Naive thymus-derived CD8-positive, alpha-beta T cell (primary cell): ENCODE data around the gene USF3. TPM values are rescaled to one million over a fixed set of nuclear protein-coding genes. Genes with fewer than 3 reads are reported as not detected.

Experiments used
- ATAC-seq, 2 donors: fragments of 150-1000 bp; cut with Tn5 transposase in 1 of 2; sonication (Bioruptor Pico), chemical (Tn5 transposase) in 1 of 2; 1 replicate in 1 of 2; 2 replicates in 1 of 2; pipeline ENCODE4 v1.10.0; 2021; ENCODE audit warnings: mild to moderate bottlenecking in 2 of 2, moderate library complexity in 2 of 2
- POLR2A ChIA-PET: fragments of 350-600 bp; sonication (Branson Sonifier 250); formaldehyde crosslinking; loops from one replicate; lab custom pipeline; 2021; ENCODE audit warnings: antibody characterized with exemption; lab: Charles Lee
- DNase-seq, 10 donors: peaks; one replicate each; pipeline versions ENCODE4 v3.0.0 to v3.0.0-alpha.2; 2020 to 2022
- H3K27ac Mint-ChIP-seq, 10 donors: one replicate each; pipeline ENCODE4 v1.8.0; 2020 to 2022; ENCODE audit warnings: mild to moderate bottlenecking in 10 of 10, mixed read lengths in 10 of 10, moderate library complexity in 4 of 10, inconsistent platforms in 1 of 10
- H3K27me3 Mint-ChIP-seq, 5 donors: one replicate each; pipeline ENCODE4 v1.8.0; 2021 to 2022; ENCODE audit warnings: mixed read lengths in 5 of 5
- H3K36me3 Mint-ChIP-seq, 3 donors: one replicate each; pipeline ENCODE4 v1.8.0; 2020 to 2022; ENCODE audit warnings: mixed read lengths in 3 of 3, mild to moderate bottlenecking in 2 of 3, inconsistent platforms in 1 of 3
- H3K4me1 Mint-ChIP-seq, 4 donors: one replicate each; pipeline ENCODE4 v1.8.0; 2021 to 2022; ENCODE audit warnings: mixed read lengths in 4 of 4
- H3K4me3 Mint-ChIP-seq, 10 donors: one replicate each; pipeline ENCODE4 v1.8.0; 2020 to 2022; ENCODE audit warnings: mild to moderate bottlenecking in 10 of 10, mixed read lengths in 10 of 10, moderate library complexity in 6 of 10, inconsistent platforms in 1 of 10
- H3K9me3 Mint-ChIP-seq, 9 donors: one replicate each; pipeline ENCODE4 v1.8.0; 2020 to 2022; ENCODE audit warnings: mixed read lengths in 9 of 9, mild to moderate bottlenecking in 3 of 9, inconsistent platforms in 1 of 9, moderate library complexity in 1 of 9
- polyA plus RNA-seq, 3 donors: library from polyadenylated mRNA; unstranded; fragments of 300-500 nt; fragmentation: Illumina TruSeq; gene quantifications; one replicate each; pipeline ENCODE4 v1.2.3, GENCODE V29; 2021
- total RNA-seq, 8 experiments: library from RNA in 2 of 8; stranded (reverse) in 2 of 8; gene quantifications; one replicate each; pipeline ENCODE4 v1.2.3 and lab custom pipeline; 2021 to 2026

Gene USF3, protein sequence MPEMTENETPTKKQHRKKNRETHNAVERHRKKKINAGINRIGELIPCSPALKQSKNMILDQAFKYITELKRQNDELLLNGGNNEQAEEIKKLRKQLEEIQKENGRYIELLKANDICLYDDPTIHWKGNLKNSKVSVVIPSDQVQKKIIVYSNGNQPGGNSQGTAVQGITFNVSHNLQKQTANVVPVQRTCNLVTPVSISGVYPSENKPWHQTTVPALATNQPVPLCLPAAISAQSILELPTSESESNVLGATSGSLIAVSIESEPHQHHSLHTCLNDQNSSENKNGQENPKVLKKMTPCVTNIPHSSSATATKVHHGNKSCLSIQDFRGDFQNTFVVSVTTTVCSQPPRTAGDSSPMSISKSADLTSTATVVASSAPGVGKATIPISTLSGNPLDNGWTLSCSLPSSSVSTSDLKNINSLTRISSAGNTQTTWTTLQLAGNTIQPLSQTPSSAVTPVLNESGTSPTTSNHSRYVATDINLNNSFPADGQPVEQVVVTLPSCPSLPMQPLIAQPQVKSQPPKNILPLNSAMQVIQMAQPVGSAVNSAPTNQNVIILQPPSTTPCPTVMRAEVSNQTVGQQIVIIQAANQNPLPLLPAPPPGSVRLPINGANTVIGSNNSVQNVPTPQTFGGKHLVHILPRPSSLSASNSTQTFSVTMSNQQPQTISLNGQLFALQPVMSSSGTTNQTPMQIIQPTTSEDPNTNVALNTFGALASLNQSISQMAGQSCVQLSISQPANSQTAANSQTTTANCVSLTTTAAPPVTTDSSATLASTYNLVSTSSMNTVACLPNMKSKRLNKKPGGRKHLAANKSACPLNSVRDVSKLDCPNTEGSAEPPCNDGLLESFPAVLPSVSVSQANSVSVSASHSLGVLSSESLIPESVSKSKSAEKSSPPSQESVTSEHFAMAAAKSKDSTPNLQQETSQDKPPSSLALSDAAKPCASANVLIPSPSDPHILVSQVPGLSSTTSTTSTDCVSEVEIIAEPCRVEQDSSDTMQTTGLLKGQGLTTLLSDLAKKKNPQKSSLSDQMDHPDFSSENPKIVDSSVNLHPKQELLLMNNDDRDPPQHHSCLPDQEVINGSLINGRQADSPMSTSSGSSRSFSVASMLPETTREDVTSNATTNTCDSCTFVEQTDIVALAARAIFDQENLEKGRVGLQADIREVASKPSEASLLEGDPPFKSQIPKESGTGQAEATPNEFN (N-terminal part only)
- 10 to 100 TPM; 23.6 to 25.2 TPM for total RNA-seq
- 1 to 10 TPM; 2.4 to 4.3 (median 4.1) TPM for polyA plus RNA-seq
- total RNA-seq (lab: John Stamatoyannopoulos, UW): 40.6 to 85.6 (median 69.1) reads per million in 6 experiments

DNA sequence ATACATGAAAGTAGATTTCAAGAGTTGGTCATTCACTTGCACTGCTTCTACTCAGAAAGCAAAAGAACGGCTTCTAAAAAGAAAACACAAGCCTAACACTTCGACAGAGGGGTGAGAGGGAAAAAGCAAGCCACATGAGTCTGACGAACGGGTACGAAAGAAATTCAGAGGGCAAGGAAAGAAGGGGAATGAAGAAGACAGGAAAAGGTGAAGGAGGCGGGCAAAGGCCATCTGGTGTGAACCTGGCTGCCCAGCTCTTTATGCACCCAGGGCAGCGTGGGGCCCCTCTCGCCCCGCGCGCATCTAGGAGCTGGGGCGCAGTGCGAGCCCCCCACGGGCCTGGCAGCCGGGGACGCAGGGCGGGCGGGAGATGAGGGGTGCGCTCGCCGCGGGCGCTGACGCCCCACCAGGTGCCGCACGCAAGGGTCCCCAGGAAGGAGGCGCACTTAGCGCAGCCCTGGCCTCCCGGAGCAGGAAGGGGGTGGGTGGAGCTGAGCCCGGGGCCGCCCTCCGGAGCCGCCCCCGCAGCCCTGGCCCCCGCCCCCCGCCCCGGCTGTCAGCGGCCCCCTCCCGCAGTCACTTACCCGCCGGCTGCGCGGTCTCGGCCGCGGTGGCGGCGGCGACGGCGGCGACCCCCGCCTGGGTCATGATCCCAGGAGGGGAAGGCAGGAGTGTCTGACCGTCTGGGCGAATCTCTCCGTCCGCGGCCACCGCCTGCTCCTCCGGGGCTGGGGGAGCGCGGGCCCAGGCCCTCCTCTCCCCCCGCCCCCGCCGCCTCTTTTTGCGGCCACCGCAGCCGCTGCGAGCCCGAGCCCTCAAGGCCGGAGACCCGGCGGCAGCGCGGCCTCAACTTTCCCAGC, at the start of gene USF3:
TSS of gene USF3 (minus strand) at position 857 of the 860 bp plus-strand sequence. CDS start 21,764 bp downstream, outside the sequence.
- no peaks in the 10 kb centered on the region for H3K27me3 Mint-ChIP-seq
- POLR2A ChIA-PET: interaction anchor here (0.6 to 7.8 kb wide), 14 partner anchors 19 to 1451 kb away, joined by 3 to 82 read pairs (median 4); partner anchors contain the start of genes ATP6V1A, NAA50, SPICE1 and ZBTB20
- H3K4me1 Mint-ChIP-seq: peaks cover 16 to 34% (median 29%) of the 10 kb centered on the region in 4 donors
- DNase-seq (peak; percentile 80 to 93 (median 87)), ATAC-seq (peak; percentile 74 to 78)
- H3K27ac Mint-ChIP-seq: peak within 1 kb of the TSS; percentile 92 to 100 (median 99)
- peak within 1 kb of the TSS in 9 of 10 donors; percentile 98 to 100 (median 100) for H3K4me3 Mint-ChIP-seq
- H3K36me3 Mint-ChIP-seq: peaks cover 0 to 5% (median 3%) of the 10 kb centered on the region in 3 donors
- no peaks in the 10 kb centered on the region for H3K9me3 Mint-ChIP-seq

- no peaks in the 10 kb centered on the region for H3K27me3 Mint-ChIP-seq
- no peaks in the 10 kb centered on the region for H3K9me3 Mint-ChIP-seq
- peaks cover 0 to 9% (median 0%) of the 10 kb centered on the region in 3 donors for H3K36me3 Mint-ChIP-seq
- peaks cover 34 to 78% (median 68%) of the 10 kb centered on the region in 4 donors for H3K4me1 Mint-ChIP-seq
- peak within 1 kb of the TSS; percentile 99 to 100 (median 100) for H3K27ac Mint-ChIP-seq
- peak; percentile 73 to 74 for ATAC-seq
- POLR2A ChIA-PET: interaction anchor here (0.7 to 3.7 kb wide), 18 partner anchors 9 to 1400 kb away, joined by 3 to 82 read pairs (median 4); partner anchors contain the start of genes GRAMD1C, SPICE1 and USF3
- peak within 1 kb of the TSS; percentile 93 to 100 (median 98) for H3K4me3 Mint-ChIP-seq
- peak; percentile 89 to 98 (median 92) for DNase-seq
Measured at GRCh38 chr3:113745756-113746547, 49.5 kb upstream of the USF3 start, which contains the start of gene NAA50. Gene NAA50 (minus strand): TSS chr3:113746249. CDS start chr3:113745949, 300 bp downstream.

- peak overlapping the region; percentile 93 to 100 (median 98) for H3K4me3 Mint-ChIP-seq
- peak; percentile 41 to 88 (median 76) for DNase-seq
- POLR2A ChIA-PET: interaction anchor here (0.9 to 3.7 kb wide), 11 partner anchors 9 to 473 kb away, joined by 3 to 82 read pairs (median 4); partner anchors contain the start of genes GRAMD1C, SPICE1 and USF3
- H3K4me1 Mint-ChIP-seq: peaks cover 36 to 80% (median 72%) of the 10 kb centered on the region in 4 donors
- no peaks in the 10 kb centered on the region for H3K27me3 Mint-ChIP-seq
- H3K9me3 Mint-ChIP-seq: no peaks in the 10 kb centered on the region
- peak overlapping the region; percentile 95 to 100 (median 100) for H3K27ac Mint-ChIP-seq
- peaks cover 0 to 9% (median 0%) of the 10 kb centered on the region in 3 donors for H3K36me3 Mint-ChIP-seq
- ATAC-seq: peak; percentile 72 to 73
Measured at GRCh38 chr3:113744941-113745755, 48.7 kb upstream of the USF3 start.

DNA sequence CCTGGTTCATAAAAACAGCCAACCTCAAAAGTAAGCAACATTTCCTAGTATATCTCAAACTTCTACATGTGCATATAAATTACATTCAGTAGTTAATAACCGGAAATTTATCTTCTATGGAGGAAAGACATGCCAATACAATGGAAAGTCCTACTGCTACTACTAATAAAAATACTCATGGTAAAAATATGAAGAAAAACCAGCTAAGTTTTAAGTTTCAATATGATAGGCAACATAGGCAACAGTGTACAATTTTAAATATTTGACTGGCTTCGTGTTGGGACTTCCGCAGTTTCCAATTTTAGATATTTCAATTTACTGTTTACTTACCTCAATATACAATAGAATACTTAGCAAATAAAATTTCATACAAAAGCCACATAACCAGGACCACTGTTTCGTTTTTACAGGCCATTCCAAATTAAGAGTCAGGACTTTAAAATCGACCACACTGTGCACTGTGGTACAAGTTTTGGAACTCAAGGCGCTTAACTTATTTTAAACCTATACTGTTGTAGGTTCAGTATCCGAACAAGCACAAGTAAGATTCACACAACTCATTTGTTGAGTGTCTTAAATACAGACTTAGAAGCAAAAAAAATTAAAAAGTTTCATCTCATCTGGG, 46.7 kb upstream of the USF3 start:
- Mint-ChIP-seq H3K27me3 (no peaks in the 10 kb centered on the region), H3K9me3 (no peaks in the 10 kb centered on the region), H3K4me3 (peak overlapping the region in 9 of 10 donors; percentile 22 to 100 (median 93)), H3K27ac (peak overlapping the region in 7 of 10 donors; percentile 1 to 100 (median 78)), H3K36me3 (peaks cover 0 to 15% (median 0%) of the 10 kb centered on the region in 3 donors), H3K4me1 (peaks cover 29 to 71% (median 61%) of the 10 kb centered on the region in 4 donors)
- ATAC-seq: no peak
- POLR2A ChIA-PET: no interaction called here
- no peak for DNase-seq

DNA sequence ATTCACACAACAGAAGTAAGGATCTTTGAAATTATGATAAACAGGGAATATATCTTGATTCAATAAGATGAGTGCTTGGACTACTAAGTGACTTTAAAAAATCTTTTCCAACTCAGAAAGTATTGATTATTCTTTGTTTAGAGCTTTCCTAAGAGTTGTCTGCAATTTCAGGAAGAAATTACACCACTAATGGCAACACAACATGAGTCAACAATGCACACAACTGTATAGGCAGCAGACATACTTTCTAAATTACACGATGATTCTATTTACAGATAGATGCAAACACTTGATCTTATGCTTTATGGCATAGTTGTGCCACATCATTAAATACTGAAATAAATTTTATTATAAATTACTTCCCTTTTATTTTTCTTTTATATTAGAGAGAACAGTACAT, 45.2 kb upstream of the USF3 start:
- Mint-ChIP-seq H3K36me3 (peaks cover 0 to 15% (median 0%) of the 10 kb centered on the region in 3 donors), H3K4me1 (peaks cover 32 to 71% (median 59%) of the 10 kb centered on the region in 4 donors), H3K9me3 (no peaks in the 10 kb centered on the region), H3K4me3 (peak overlapping the region in 3 of 10 donors; percentile 21 to 53 (median 50)), H3K27me3 (no peaks in the 10 kb centered on the region), H3K27ac (peak overlapping the region in 3 of 10 donors; percentile 41 to 91 (median 58))
- ATAC-seq (no peak), DNase-seq (no peak)
- POLR2A ChIA-PET: no interaction called here

- POLR2A ChIA-PET: interaction anchor here (0.6 kb wide), 1 partner anchor 177 kb away, joined by 7 read pairs; no protein-coding TSS in a partner anchor
- peak overlapping the region in 3 of 10 donors; percentile 21 to 53 (median 50) for H3K4me3 Mint-ChIP-seq
- H3K36me3 Mint-ChIP-seq: peaks cover 0 to 15% (median 0%) of the 10 kb centered on the region in 3 donors
- DNase-seq: no peak
- no peaks in the 10 kb centered on the region for H3K9me3 Mint-ChIP-seq
- no peaks in the 10 kb centered on the region for H3K27me3 Mint-ChIP-seq
- ATAC-seq: no peak
- H3K27ac Mint-ChIP-seq: peak overlapping the region in 5 of 10 donors; percentile 14 to 89 (median 32)
- peaks cover 34 to 75% (median 63%) of the 10 kb centered on the region in 4 donors for H3K4me1 Mint-ChIP-seq
Measured at GRCh38 chr3:113741086-113741485, 44.6 kb upstream of the USF3 start.

GRCh38 chr3:113736548-113737089, 40.2 kb upstream of the USF3 start:
- Mint-ChIP-seq H3K27me3 (no peaks in the 10 kb centered on the region), H3K36me3 (peaks cover 0 to 14% (median 0%) of the 10 kb centered on the region in 3 donors), H3K9me3 (no peaks in the 10 kb centered on the region), H3K4me1 (peaks cover 27 to 57% (median 43%) of the 10 kb centered on the region in 4 donors), H3K4me3 (no peak overlapping the region), H3K27ac (peak overlapping the region; percentile 29 to 85 (median 68))
- ATAC-seq (peak; percentile 76 to 87), DNase-seq (peak in 7 of 10 donors; percentile 1 to 74 (median 38))
- POLR2A ChIA-PET: interaction anchor here (0.6 to 2.1 kb wide), 4 partner anchors 9 to 82 kb away, joined by 5 to 21 read pairs (median 6); partner anchors contain the start of genes ATP6V1A, NAA50 and USF3

GRCh38 chr3:113731694-113732093, 35.3 kb upstream of the USF3 start:
- Mint-ChIP-seq H3K27ac (peak overlapping the region in 1 of 10 donors; percentile 55), H3K36me3 (peaks cover 0 to 22% (median 0%) of the 10 kb centered on the region in 3 donors), H3K27me3 (no peaks in the 10 kb centered on the region), H3K9me3 (no peaks in the 10 kb centered on the region), H3K4me1 (peaks cover 15 to 43% (median 37%) of the 10 kb centered on the region in 4 donors), H3K4me3 (no peak overlapping the region)
- ATAC-seq: peak in 1 of 2 donors; percentile 51
- DNase-seq: peak in 1 of 10 donors; percentile 23
- POLR2A ChIA-PET: no interaction called here

DNA sequence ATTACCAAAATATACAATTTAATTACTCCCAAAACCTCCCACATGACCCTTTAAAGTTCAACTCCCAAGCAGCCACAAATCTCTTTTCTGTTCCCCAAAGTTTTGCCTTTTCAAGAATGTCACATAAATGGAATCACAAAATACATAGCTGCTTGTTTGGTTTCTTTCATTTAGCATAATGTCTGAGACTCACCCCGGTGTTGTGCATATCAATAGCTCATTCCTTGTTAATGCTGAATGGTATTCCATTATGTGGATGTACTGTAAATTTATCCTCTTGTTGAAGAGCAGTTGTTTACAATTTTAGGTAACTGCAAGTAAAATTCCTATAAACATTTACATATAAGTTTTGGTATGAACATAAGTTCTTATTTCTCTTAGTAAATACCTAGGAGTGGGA, 34.1 kb upstream of the USF3 start:
- Mint-ChIP-seq H3K27ac (peak overlapping the region in 1 of 10 donors; percentile 6), H3K4me3 (no peak overlapping the region)
- no peak for ATAC-seq

More for the DNA sequence above, 34.1 kb upstream of the USF3 start:
- H3K4me1 Mint-ChIP-seq: peaks cover 13 to 39% (median 33%) of the 10 kb centered on the region in 4 donors
- no peak for DNase-seq
- H3K27me3 Mint-ChIP-seq: no peaks in the 10 kb centered on the region
- H3K9me3 Mint-ChIP-seq: no peaks in the 10 kb centered on the region
- POLR2A ChIA-PET: no interaction called here
- H3K36me3 Mint-ChIP-seq: peaks cover 0 to 25% (median 0%) of the 10 kb centered on the region in 3 donors
